ENCODE measurements around the gene ITPRID2. TPM values are rescaled to one million over a fixed set of nuclear protein-coding genes. Genes with fewer than 3 reads are reported as not detected.

The ITPRID2 gene
- total and polyA plus RNA-seq, 10 of the 15 experiments (the other 5 are each of a cell fraction or from before 2014, with no cell fraction given), result 4.7 to 23.7 (median 13.1) TPM

DNA sequence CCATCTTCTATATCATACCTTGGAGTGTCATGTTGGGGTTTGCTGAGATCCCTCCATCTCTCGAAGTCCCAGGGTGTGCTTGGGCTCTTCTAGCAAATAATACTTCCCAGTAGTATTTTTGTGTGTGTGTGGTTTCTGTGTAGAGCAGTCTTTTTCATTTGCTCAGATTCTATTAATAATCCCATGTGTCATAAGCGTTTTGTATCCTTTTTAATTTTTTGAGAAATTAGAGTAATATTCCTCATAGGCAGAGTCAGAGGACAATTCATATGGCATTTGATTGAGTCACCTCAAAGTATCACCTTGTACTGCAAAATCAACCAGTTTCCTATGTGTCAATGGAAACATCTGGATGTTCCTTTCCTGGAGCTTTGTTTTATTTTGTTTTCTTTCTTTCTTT, 56.7 kb downstream of the ITPRID2 start:
- ATAC-seq (no peak), DNase-seq (ENCODE audit: low read depth, low spot score) (no peak), FAIRE-seq (no peak)
- TF ChIP-seq CBFB (IDR thresholded peaks at IDR 0.05; ENCODE audit: low read depth) (no peak), SPI1 (IDR thresholded peaks at IDR 0.05; ENCODE audit: borderline replicate concordance, insufficient read depth, low read depth, low read length) (no peak), BRCA1 (IDR thresholded peaks at IDR 0.05; ENCODE audit: low read depth, low read length) (no peak), RB1 (IDR thresholded peaks at IDR 0.05; ENCODE audit: borderline replicate concordance) (no peak), NRF1 (conservative IDR thresholded peaks at IDR 0.05; ENCODE audit: low read depth, low read length) (no peak), RUNX3 (IDR thresholded peaks at IDR 0.05; ENCODE audit: low read length) (no peak), IKZF2 (IDR thresholded peaks at IDR 0.05) (no peak), MTA3 (IDR thresholded peaks at IDR 0.05; ENCODE audit: borderline replicate concordance, low read length) (no peak), CEBPB (IDR thresholded peaks at IDR 0.05; ENCODE audit: borderline replicate concordance in 1 of 2, low read depth in 2 of 2, low read length in 2 of 2) (no peak), YY1 (IDR thresholded peaks at IDR 0.05; ENCODE audit: low read depth, low read length) (no peak), ZSCAN29 (IDR thresholded peaks at IDR 0.05) (no peak), EED (IDR thresholded peaks at IDR 0.05; ENCODE audit: low read depth) (no peak), POLR2AphosphoS2 (IDR thresholded peaks at IDR 0.05; ENCODE audit: low read depth, low read length) (no peak), NBN (IDR thresholded peaks at IDR 0.05) (no peak)
- TF ChIP-seq, protein P1, sequence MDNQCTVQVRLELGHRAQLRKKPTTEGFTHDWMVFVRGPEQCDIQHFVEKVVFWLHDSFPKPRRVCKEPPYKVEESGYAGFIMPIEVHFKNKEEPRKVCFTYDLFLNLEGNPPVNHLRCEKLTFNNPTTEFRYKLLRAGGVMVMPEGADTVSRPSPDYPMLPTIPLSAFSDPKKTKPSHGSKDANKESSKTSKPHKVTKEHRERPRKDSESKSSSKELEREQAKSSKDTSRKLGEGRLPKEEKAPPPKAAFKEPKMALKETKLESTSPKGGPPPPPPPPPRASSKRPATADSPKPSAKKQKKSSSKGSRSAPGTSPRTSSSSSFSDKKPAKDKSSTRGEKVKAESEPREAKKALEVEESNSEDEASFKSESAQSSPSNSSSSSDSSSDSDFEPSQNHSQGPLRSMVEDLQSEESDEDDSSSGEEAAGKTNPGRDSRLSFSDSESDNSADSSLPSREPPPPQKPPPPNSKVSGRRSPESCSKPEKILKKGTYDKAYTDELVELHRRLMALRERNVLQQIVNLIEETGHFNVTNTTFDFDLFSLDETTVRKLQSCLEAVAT (IDR thresholded peaks at IDR 0.05), result no peak
- TF ChIP-seq, protein P2, sequence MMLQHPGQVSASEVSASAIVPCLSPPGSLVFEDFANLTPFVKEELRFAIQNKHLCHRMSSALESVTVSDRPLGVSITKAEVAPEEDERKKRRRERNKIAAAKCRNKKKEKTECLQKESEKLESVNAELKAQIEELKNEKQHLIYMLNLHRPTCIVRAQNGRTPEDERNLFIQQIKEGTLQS (IDR thresholded peaks at IDR 0.05; ENCODE audit: borderline replicate concordance, extremely low read depth, low read depth, low read length), result no peak
- TF ChIP-seq, protein P3, sequence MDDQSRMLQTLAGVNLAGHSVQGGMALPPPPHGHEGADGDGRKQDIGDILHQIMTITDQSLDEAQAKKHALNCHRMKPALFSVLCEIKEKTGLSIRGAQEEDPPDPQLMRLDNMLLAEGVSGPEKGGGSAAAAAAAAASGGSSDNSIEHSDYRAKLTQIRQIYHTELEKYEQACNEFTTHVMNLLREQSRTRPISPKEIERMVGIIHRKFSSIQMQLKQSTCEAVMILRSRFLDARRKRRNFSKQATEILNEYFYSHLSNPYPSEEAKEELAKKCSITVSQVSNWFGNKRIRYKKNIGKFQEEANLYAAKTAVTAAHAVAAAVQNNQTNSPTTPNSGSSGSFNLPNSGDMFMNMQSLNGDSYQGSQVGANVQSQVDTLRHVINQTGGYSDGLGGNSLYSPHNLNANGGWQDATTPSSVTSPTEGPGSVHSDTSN (IDR thresholded peaks at IDR 0.05; ENCODE audit: insufficient replicate concordance, low read depth, low read length), result no peak
- TF ChIP-seq, protein P4, sequence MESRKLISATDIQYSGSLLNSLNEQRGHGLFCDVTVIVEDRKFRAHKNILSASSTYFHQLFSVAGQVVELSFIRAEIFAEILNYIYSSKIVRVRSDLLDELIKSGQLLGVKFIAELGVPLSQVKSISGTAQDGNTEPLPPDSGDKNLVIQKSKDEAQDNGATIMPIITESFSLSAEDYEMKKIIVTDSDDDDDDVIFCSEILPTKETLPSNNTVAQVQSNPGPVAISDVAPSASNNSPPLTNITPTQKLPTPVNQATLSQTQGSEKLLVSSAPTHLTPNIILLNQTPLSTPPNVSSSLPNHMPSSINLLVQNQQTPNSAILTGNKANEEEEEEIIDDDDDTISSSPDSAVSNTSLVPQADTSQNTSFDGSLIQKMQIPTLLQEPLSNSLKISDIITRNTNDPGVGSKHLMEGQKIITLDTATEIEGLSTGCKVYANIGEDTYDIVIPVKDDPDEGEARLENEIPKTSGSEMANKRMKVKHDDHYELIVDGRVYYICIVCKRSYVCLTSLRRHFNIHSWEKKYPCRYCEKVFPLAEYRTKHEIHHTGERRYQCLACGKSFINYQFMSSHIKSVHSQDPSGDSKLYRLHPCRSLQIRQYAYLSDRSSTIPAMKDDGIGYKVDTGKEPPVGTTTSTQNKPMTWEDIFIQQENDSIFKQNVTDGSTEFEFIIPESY (IDR thresholded peaks at IDR 0.05), result no peak
- CTCF ChIA-PET, result interaction anchor here (0.7 to 3.6 kb wide), 4 partner anchors 12 to 129 kb away, joined by 3 to 14 read pairs (median 4); no protein-coding TSS in a partner anchor
- Histone ChIP-seq H3K4me1 (ENCODE audit: control insufficient read depth, insufficient read depth, low read length) (no peaks in the 10 kb centered on the region), H4K20me1 (ENCODE audit: control insufficient read depth, insufficient read depth) (no peaks in the 10 kb centered on the region), H3K36me3 (ENCODE audit: control insufficient read depth in 2 of 2, insufficient read depth in 2 of 2, low read length in 1 of 2) (no peaks in the 10 kb centered on the region), H3K27me3 (replicated peaks in 1 of 2; ENCODE audit: control insufficient read depth in 2 of 2, insufficient read depth in 2 of 2, low read length in 1 of 2) (0 out of 4 replicates have a peak, but pooled peaks cover 0 to 4% of the 10 kb centered on the region in 2 experiments), H2AFZ (ENCODE audit: control insufficient read depth, low read depth, low read length) (no peak overlapping the region), H3K9ac (ENCODE audit: control insufficient read depth, insufficient read depth, low read length) (no peak overlapping the region), H3K4me2 (ENCODE audit: control insufficient read depth, insufficient read depth) (no peak overlapping the region), H3K9me3 (replicated peaks; ENCODE audit: control insufficient read depth, insufficient read depth, low read length) (no peaks in the 10 kb centered on the region), H3K27ac (ENCODE audit: control insufficient read depth, insufficient read depth) (no peak overlapping the region), H3K4me3 (no peak overlapping the region), H3K79me2 (ENCODE audit: control insufficient read depth, insufficient read depth, low read length) (no peaks in the 10 kb centered on the region)
- RAD21 ChIA-PET (ENCODE audit: unreplicated experiment), result no interaction called here
- SMC1A ChIA-PET (ENCODE audit: uncharacterized antibody, unreplicated experiment), result interaction anchor here (1.4 kb wide), 1 partner anchor 206 kb away, joined by 4 read pairs; no protein-coding TSS in a partner anchor
- intact Hi-C loops (cut with micrococcal nuclease; ENCODE audit: unreplicated experiment), result no loop called here
- in situ Hi-C loops (cut with MboI), result no loop called here
- POLR2A ChIA-PET, result no interaction called here
- WGBS (ENCODE audit: insufficient coverage, insufficient replicate concordance, low lambda C conversion rate, missing lambda C conversion rate), result 0% methylated on average over 2 of the region's 2 CpGs
- BruUV-seq (replicated peaks), result no TSS peak
